CD4-positive, alpha-beta T cell treated with Interleukin-4 for 4 hours (primary cell): ENCODE measurements around the gene C1QTNF1.

ENCODE experiments used
- DNase-seq: peaks from one replicate; pipeline ENCODE4 v3.0.0-alpha.2; 2020

The C1QTNF1 gene

DNA sequence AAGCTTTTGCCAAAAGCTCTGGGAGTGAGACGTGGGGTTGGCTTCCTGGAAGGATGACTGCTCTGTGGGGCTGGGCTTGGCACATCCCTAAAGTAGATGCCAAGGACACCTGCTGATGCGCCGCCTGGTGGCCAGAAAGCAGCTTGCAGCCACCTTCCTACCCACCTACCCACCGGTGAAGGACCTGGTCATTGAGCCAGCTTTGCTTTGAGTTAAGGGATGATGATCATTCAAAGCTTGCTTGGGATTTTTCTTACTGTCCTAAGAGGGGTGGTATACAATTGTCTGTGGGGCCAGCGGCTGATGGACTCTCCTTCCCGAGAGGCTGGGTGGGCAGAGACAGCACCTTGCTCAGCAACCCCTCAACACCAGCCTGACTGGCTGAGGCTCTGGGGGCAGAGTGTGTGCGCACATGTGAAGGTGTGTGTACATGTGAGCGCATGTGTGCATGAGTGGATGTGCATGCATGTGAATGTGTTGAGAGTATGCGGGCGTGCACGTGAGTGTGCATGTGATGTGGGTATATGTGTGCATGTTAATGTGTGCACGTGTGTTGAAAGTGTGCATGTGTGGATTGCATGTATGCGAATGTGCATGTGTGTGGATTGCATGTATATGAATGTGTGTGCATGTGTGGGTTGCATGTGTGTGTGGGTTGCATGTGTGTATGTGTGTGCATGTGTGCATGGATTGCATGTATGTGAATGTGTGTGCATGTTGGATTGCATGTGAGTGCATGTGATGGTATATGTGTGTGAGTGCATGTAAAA, 18.6 kb downstream of the C1QTNF1 start:
- peak; percentile 45 for DNase-seq

DNA sequence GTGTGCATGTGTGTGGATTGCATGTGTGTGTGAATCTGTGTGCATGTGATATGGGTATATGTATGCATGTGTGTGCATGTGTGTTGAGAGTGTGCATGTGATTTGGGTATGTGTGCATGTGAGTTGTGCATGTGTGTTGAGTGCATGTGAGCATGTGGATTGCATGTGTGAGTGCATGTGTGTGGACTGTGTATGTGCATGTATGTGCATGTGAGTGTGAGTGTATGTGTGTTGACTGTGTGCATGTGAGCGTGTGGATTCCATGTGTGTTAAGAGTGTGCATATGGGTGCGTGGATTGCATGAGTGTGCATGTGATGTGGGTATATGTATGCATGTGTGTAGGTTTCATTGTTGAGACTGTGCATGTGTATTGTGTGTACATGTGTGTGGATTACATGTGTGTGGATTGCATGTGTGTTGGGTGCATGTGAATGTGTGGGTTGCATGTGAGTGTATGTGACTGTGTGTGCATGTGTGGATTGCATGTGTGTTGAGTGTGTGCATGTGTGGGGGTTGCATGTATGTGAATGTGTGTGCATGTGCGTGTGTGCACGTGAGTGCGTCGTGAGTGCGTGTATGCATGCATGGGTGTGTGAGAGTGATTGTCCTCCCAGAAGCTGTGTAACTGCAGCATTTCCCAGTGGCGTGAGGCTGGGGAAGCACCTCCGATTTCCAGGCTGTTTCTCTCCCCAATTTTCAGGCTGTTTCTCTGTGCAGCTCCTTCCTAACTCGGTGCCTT, 19.4 kb downstream of the C1QTNF1 start:
- no peak for DNase-seq

GRCh38 chr17:79043931-79044320, 20.0 kb downstream of the C1QTNF1 start:
- DNase-seq: no peak

DNA sequence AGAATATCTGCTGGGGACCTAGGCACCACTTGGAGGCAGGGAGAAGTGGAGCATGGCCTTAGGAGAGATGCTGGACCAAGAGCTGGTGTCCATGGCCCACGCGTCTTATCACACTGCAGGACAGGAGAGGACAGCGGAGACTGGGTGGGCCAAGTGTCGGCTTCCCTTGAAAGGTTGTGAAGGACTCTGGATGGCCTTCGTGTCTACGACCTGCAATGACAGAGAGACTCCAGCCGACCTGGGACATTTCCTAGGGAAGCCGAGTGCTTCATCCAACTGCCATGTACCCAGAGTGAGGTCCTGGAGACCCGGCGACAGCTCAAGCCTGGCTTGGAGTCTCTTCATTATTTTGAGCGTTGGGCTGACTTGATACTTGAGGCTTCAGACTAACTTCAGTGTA, 20.5 kb downstream of the C1QTNF1 start:
- no peak for DNase-seq

- no peak for DNase-seq
These were observed 21.2 kb downstream of the C1QTNF1 start for GRCh38 chr17:79045001-79045729.

DNA sequence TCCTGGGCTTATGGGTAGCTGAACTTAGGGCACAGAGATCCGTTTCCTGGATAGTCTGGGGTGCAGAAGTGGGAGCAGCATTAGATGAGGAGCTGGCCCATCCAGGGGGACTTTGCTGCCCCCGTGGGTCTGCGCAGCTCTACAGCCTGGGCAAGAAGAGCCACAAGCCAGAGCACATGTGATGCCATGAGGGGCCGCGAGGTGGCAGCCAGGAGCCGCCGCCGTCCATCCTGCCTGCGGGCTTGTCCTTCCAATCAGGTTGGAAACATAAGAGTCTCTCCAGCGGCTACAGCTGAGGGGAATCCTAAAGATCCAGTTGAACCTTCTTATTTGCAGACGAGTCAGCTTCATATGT, 21.9 kb downstream of the C1QTNF1 start:
- peak; percentile 38 for DNase-seq

DNA sequence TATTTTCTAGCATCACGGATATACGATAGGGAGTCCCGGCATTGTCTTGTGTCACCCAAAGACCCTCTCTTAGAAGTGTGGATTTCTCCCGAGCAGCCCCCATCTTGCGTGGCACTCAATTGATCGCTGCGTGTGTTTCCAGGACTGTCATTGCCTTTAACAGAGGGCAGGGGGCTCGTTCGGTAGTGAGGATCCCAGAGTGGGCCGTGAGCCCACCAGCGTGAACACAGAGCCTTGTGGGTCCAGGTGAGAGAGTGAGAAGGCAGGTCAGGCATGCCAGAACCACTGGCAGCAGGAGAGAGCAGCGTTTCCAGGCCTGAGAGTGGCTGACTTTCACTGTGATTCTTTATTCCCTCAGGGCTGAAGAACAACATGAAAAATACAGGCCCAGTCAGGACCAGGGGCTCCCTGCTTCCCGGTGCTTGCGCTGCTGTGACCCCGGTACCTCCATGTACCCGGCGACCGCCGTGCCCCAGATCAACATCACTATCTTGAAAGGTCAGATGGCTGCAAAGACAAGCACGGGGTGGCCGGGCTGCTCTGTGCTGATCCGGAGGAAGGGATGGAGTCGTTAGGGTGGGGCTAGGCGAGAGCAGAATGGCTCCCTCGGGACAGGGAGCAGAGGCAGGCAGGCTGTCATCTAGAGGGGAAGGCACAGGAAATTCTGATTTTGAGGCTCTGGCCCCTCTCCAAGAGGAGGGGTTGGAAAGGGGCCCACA, 22.4 kb downstream of the C1QTNF1 start:
- no peak for DNase-seq

DNA sequence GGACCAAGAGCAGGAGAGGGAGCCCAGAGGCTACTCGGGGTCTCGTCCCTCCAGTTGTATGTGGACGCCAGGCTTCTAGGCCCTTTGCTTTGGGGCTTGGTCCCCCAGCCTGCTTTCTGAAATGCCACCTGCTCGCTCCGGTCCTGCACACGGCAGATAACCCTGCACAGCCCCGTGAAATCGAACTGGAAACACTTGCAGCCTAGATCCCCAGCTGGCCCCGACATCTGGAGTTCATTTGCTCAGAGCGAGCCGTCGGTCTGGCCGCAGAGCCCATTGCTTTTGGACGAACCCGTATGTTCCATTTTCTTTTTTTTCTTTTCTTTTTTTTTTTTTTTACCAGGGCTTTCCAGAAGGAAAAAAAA, 22.9 kb downstream of the C1QTNF1 start:
- no peak for DNase-seq

GRCh38 chr17:79047291-79047920, 23.4 kb downstream of the C1QTNF1 start:
- no peak for DNase-seq

DNA sequence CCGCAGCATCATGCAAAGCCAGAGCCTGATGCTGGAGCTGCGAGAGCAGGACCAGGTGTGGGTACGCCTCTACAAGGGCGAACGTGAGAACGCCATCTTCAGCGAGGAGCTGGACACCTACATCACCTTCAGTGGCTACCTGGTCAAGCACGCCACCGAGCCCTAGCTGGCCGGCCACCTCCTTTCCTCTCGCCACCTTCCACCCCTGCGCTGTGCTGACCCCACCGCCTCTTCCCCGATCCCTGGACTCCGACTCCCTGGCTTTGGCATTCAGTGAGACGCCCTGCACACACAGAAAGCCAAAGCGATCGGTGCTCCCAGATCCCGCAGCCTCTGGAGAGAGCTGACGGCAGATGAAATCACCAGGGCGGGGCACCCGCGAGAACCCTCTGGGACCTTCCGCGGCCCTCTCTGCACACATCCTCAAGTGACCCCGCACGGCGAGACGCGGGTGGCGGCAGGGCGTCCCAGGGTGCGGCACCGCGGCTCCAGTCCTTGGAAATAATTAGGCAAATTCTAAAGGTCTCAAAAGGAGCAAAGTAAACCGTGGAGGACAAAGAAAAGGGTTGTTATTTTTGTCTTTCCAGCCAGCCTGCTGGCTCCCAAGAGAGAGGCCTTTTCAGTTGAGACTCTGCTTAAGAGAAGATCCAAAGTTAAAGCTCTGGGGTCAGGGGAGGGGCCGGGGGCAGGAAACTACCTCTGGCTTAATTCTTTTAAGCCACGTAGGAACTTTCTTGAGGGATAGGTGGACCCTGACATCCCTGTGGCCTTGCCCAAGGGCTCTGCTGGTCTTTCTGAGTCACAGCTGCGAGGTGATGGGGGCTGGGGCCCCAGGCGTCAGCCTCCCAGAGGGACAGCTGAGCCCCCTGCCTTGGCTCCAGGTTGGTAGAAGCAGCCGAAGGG, 24.2 kb downstream of the C1QTNF1 start:
- DNase-seq: no peak

DNA sequence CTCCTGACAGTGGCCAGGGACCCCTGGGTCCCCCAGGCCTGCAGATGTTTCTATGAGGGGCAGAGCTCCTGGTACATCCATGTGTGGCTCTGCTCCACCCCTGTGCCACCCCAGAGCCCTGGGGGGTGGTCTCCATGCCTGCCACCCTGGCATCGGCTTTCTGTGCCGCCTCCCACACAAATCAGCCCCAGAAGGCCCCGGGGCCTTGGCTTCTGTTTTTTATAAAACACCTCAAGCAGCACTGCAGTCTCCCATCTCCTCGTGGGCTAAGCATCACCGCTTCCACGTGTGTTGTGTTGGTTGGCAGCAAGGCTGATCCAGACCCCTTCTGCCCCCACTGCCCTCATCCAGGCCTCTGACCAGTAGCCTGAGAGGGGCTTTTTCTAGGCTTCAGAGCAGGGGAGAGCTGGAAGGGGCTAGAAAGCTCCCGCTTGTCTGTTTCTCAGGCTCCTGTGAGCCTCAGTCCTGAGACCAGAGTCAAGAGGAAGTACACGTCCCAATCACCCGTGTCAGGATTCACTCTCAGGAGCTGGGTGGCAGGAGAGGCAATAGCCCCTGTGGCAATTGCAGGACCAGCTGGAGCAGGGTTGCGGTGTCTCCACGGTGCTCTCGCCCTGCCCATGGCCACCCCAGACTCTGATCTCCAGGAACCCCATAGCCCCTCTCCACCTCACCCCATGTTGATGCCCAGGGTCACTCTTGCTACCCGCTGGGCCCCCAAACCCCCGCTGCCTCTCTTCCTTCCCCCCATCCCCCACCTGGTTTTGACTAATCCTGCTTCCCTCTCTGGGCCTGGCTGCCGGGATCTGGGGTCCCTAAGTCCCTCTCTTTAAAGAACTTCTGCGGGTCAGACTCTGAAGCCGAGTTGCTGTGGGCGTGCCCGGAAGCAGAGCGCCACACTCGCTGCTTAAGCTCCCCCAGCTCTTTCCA, 25.1 kb downstream of the C1QTNF1 start:
- no peak for DNase-seq

- DNase-seq: no peak
These were observed 25.9 kb downstream of the C1QTNF1 start for GRCh38 chr17:79049821-79050220.

- DNase-seq: no peak
These were observed 26.6 kb downstream of the C1QTNF1 start for GRCh38 chr17:79050551-79050950.

GRCh38 chr17:79051306-79051705, 27.3 kb downstream of the C1QTNF1 start:
- no peak for DNase-seq

- no peak for DNase-seq
These were observed 28.2 kb downstream of the C1QTNF1 start for GRCh38 chr17:79052131-79052530.

- DNase-seq: no peak
These were observed 29.4 kb downstream of the C1QTNF1 start for GRCh38 chr17:79053251-79053925.

GRCh38 chr17:79054200-79054960, 30.4 kb downstream of the C1QTNF1 start:
- no peak for DNase-seq

DNA sequence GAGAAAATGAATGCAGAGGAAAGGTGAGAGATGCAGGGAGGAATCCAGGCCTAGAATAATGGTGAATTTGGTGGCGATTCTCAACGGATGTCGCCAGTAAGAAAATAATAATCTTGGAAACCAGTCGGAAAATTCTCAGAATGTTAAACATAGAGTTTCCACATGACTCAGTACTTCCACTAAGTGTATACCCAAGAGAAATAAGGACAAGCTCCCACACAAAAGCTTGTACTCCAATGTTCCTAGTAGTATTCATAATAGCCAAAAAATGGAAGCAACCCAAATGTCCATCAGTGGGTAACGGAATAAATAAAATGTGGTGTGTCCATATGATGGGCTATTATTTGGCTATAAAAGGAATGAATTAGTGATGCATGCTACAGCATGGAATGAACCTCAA, 31.2 kb downstream of the C1QTNF1 start:
- DNase-seq: no peak

DNA sequence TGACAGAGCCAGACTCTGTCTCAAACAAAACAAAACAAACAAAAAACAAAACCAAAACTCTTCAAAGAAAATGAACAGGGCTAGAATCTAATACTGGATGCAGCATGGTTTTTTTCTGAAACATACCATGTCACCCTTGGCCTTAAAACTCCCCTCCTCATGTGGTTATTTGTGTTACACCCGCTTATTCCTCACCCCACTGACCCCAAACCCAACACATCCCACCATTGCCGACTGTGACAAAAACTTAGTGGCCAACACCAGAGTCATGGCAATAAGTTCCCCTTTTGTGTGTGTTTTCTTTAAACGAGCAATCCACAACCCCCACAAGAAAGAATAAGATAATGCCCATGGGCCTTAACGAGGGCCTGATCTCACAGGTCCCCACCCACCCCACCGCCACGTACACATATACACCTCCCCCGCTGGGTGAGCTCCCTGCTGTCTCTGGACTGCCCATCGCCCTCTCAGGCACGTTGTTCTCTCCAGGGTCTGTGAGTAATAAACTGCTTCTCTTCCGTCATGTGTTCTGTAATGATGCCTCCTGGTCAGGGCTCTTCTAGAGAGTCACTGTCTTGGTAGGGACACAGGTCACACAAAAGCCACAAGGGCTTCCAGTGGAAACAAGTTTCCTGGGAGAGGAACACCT, 33.9 kb downstream of the C1QTNF1 start:
- no peak for DNase-seq
